Adipose tissue (tissue), 3 donors: ENCODE data around the gene CAMK2B. TPM values are rescaled to one million over a fixed set of nuclear protein-coding genes. Genes with fewer than 3 reads are reported as not detected.

Source experiments
- H3K27ac ChIP-seq: one replicate; pipeline ENCODE4 v1.5.1; 2013; ENCODE audit warnings: low read depth, low read length
- WGBS, 3 donors: extraction: QIAGEN DNeasy Blood & Tissue Kit; methylation state at CpG; one replicate each; pipeline ENCODE4 v1.1.7; 2013; 5-methylcytosine and 5-hydroxymethylcytosine counted together
- polyA plus RNA-seq, 3 donors: library from polyadenylated mRNA; stranded (reverse); fragments of 200-250 nt; gene quantifications; one replicate each; pipeline ENCODE4 v1.2.3, GENCODE V29; 2013
- donor health status: healthy with polysubstance abuse.
- donor health status: Bipolar disorder and iron deficiency.
- donor health status: healthy.

Gene CAMK2B
- polyA plus RNA-seq, 3 donors: 0.28 to 1.3 (median 0.56) TPM

DNA sequence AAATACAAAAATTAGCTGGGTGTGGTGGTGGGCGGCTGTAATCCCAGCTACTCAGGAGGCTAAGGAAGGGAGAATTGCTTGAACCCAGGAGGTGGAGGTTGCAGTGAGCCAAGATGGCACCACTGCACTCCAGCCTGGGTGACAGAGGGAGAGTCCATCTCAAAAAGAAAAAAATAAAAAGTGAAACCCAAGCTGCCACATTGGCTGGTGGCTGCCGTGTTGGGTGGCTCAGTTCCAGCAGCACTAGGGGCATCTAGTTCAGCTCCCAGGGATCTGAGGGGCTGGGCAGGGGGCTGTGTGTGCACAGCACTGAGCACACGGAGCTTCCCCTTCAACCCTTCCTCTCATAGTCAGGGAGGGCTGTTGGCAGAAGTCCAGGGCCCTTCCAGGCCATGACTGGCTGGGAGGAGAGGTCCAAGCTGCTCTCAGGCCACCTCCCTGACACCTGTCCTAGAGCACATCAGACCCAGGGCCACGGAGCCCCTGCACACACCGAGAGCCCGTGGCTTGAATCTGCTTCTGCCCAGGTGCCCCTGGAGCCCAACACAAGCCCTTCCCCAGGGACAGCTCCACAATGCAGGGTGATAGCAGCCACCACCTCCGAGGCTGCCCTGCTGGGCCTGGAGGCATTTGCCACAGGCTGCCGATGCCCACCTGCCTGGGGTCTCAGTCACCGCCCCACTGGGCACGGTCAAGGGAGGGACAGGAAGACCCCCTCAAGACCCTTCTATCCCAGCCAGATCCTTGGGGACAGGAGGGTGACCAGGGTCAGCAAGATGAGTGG, 77.3 kb downstream of the CAMK2B start:
- no peak overlapping the region for H3K27ac ChIP-seq
- WGBS, 3 donors: 74 to 84% (median 78%) methylated on average over 10 of the region's 10 CpGs

DNA sequence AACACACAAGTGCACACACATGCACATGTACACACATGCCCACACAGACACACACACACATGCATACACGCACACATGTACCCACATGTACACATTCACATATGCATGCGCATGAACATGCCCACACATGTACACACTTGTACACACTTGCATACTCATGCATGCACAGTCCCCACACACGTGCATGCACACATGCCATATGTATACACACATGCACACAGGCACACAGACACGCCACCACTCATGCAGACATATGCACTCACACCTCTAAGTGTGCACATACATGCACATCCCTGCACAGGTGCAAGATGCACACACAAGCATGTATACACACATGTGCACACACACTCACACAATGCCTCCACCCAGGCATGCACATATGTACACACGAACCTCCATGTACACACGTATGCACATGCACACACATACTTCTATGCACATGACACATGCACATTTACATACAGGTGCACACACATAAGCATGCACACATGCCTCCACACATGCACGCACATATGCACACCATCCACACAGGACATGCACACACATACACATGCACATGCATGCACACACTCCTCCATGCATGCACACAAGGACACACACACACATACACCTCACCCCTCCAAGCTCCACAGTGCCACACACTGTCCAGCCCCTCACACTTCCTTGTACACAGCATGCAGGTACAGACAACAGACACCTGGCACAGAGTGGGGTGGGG, 78.8 kb downstream of the CAMK2B start:
- H3K27ac ChIP-seq: no peak overlapping the region
- 87 to 96% (median 93%) methylated on average over 7 of the region's 7 CpGs for WGBS, 3 donors

DNA sequence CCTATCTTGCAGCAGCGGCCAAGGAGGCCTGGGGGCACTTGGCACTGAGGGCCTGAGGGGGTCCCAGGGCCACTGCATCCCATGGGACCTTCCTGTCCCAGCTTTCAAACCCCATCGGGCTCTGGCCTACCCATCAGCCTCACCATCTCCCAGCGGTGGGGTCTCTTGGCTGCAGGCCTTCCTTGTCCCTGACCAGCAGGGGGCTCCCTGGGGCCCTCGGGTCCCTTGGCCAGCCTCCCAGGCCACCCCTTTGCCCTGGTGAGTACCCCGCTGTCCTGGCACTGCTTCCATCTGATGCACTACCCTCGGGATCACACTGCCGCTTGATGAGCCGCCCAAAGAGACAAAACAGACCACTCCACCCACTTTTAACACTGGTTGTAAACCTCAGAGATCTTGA, 81.1 kb downstream of the CAMK2B start:
- 53 to 58% (median 58%) methylated on average over 8 of the region's 8 CpGs for WGBS, 3 donors
- no peak overlapping the region for H3K27ac ChIP-seq

DNA sequence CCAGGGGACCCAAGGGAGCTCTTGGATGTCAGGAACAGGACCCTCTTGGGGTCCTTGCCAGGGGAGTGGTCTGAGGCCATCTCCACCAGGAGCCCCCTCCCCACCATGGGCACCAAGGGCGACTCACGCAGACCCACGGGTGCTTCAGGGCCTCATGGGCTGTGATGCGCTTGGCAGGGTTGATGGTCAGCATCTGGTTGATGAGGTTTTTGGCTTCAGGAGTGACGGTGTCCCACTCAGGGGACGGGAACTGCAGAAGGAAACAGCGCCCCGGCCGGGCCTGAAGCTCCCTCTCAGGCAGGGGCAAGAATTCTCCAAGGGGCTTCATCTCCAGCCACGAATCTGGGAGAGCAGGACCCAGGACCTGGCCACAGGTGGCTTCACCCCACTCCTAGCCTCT, 83.3 kb downstream of the CAMK2B start:
- H3K27ac ChIP-seq: no peak overlapping the region
- 84 to 90% (median 89%) methylated on average over 10 of the region's 10 CpGs for WGBS, 3 donors

DNA sequence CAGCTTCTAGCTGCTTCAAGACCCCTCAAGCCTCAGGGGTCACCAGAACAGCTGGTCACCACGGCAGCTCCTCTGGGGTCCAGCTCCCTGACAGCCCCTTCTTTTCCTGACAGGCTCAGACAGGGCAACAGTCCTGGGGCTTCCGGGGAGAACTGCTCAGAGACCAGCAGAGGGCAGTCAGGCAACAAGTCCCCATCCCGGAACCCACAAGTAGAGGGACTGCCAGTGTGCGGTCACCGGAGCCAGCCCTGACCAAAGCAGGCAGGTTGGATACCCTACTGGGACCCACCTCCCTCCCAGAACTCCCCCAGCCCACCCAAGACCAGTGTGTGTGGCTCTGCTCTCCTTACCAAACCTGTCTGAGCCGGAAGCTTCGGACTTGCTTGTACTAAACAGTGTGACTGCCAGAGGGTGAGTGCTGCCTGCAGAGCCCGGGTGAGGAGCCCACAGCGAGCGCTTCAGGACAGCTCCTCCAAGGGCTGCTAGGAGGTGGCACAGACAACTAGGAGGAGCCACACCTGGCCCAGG, 84.3 kb downstream of the CAMK2B start:
- no peak overlapping the region for H3K27ac ChIP-seq
- 10 to 24% (median 16%) methylated on average over 10 of the region's 10 CpGs for WGBS, 3 donors

DNA sequence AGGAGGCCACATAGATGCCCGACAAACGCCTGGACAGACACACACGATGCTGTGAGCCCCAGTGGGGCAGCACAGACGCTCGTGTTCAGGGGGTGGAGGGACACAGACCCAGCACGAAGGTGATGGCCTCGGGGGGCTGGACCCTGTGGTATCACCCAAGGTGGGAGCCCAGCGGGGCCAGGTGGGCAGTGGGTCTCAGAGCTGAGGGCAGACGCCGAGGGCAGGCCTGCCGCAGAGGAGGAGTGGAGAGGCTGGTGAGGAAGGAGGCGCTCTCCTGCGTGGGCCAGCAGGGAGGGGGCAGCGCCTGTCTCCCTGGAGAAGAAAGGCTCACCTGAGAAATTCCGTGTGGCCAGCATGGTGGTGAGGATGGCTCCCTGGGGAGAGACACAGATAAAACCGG, 85.0 kb downstream of the CAMK2B start:
- no peak overlapping the region for H3K27ac ChIP-seq
- 76 to 84% (median 77%) methylated on average over 16 of the region's 16 CpGs for WGBS, 3 donors

DNA sequence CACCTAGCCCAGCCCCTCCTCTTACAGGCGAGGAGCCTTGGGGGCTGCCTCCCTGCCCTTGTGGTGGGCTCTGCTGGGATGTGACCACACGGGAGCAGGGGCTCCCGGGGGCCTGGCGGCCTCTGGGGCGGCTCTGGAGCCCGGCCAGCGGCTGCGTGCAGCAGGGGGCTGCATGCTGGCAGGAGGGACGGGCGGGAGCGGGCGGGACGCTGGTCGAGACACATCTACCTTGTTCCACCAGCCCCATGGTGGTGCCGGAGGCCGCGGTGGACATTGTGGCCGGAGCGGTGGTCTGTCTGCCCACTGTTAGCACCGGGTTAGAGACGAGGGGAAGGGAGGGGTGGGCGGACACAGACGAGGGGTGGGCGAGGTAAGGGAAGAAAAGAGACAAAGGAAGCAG, 86.0 kb downstream of the CAMK2B start:
- WGBS, 3 donors: 73 to 79% (median 77%) methylated on average over 22 to 24 of the region's 24 CpGs
- H3K27ac ChIP-seq: no peak overlapping the region

DNA sequence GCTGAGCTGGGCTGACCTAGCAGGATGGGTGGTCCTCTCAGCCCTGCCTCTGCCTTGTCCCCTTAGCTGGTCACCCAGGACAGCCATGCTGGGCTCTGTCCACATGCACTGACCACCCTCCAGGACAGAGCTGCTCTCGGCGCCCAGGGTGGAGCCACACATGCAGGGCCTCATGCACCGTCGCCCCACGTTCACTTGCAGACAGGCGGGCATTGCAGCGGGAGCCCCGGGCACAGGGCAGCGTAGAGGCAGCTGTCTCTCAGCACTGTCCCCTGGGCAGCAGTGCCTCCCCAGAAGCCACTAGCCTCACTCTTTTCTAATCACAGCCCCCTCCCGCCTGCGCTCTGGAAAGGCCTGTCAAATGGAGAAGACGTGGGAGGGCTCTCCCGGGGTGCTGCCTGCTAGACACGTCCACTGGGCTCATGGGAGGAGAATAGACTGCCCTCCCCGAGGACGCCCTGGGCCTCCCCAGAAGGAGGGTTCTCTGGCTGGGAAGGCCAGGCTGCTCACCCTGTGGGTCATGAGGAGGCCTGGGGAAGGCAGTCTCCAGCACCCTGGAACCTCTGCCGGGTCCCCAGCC, 87.2 kb downstream of the CAMK2B start:
- WGBS, 3 donors: 72 to 83% (median 82%) methylated on average over 17 of the region's 17 CpGs
- H3K27ac ChIP-seq: no peak overlapping the region

DNA sequence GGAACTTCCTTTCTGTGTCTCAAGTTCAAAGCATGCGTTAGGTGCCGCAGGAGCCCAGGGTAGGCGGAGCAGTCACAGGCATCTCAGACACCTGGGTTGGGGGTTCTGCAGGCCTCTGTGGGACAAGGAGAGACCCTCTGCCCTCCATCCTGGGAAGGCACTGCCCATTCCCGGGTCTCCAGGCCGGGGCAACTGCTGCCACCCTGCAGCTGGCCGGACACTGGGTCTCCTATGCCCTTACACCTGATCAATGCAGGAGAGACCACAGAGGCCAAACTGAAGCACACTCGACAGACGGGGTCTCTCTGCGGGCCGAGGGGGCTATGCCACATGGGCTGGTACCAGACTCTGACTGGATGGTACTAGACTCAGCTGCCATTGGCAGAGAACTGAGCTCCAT, 87.7 kb downstream of the CAMK2B start:
- WGBS, 3 donors: 81 to 92% (median 90%) methylated on average over 10 of the region's 10 CpGs

DNA sequence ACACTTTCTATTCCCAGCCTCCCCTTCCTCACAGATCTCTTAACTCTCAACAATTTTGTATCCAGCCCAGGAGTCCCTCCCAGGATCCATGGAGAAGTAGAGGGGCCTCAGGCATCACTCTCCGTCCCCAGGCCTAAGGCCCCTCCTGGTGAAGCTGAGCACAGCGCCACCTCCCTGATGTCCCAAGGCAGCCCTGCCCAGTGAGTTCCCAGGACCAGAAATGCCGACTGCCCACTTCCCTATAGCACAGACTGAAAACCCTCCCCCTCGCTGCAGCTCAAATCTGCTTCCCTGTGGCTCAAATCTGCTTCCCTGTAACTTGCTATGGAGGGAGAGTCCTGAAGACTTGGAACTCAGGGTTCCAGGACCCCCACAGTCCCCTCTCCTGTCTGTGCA, 89.1 kb downstream of the CAMK2B start:
- H3K27ac ChIP-seq: no peak overlapping the region
- 53 to 63% (median 63%) methylated on average over 4 of the region's 4 CpGs for WGBS, 3 donors

More for the DNA sequence above, 87.7 kb downstream of the CAMK2B start:
- no peak overlapping the region for H3K27ac ChIP-seq

DNA sequence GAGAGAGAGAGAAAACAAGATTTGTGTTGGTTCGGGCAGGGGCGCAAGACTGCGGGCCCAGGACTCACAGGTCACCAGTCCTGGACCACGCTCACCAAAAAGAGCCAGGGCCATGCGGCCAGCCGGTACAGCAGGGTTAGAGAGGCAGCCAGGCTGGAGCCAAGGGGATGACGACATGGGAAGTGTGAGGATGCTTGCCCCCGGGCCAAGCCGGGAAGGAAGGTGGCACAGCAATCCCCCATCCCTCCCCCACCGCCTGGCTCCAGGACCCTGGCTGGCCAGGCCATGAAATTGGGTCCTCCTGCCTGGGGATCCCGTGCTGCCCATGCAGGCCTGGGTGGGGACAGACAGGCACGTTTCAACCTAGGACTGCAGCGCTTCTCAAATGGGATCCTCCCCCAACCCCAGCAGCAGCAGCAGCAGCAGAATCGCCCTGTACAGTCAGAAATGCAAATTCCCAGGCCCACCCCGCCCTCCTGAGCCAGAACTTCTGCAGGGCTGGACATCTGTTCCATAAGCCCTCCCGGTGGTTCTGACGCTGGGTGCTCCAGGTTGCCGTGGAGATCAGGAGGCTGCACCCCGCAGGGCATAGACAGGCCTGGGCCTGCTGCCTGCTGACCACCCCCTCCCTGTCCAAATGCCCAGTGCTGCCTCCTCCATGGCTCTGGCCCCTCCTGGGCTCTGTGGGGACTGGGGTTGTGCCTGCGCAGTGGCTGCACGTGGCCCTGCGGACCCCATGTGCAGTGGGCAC, 89.6 kb downstream of the CAMK2B start:
- WGBS, 3 donors: 70 to 86% (median 75%) methylated on average over 22 of the region's 22 CpGs
- H3K27ac ChIP-seq: no peak overlapping the region

DNA sequence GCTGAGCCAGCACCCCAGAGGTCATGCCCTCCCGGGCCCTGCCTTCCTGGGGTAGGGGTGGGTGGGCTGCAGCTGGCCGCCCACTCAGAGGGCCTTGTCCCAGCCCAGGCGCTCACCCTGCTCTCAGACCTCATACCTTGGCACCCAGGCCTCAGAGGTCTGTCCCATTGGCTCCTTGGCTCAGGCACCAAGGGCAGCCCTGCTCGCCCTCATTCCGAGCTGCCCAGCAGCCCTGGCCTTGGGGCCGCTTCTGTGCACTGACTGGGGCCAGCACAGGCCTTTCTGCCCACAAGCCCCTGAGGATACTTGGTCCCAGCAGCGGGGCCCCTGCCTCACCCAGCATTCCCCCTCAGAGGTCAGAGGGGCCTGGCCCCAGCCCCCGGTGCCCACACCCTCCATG, 90.3 kb downstream of the CAMK2B start:
- WGBS, 3 donors: 85 to 88% (median 85%) methylated on average over 8 of the region's 8 CpGs
- no peak overlapping the region for H3K27ac ChIP-seq

DNA sequence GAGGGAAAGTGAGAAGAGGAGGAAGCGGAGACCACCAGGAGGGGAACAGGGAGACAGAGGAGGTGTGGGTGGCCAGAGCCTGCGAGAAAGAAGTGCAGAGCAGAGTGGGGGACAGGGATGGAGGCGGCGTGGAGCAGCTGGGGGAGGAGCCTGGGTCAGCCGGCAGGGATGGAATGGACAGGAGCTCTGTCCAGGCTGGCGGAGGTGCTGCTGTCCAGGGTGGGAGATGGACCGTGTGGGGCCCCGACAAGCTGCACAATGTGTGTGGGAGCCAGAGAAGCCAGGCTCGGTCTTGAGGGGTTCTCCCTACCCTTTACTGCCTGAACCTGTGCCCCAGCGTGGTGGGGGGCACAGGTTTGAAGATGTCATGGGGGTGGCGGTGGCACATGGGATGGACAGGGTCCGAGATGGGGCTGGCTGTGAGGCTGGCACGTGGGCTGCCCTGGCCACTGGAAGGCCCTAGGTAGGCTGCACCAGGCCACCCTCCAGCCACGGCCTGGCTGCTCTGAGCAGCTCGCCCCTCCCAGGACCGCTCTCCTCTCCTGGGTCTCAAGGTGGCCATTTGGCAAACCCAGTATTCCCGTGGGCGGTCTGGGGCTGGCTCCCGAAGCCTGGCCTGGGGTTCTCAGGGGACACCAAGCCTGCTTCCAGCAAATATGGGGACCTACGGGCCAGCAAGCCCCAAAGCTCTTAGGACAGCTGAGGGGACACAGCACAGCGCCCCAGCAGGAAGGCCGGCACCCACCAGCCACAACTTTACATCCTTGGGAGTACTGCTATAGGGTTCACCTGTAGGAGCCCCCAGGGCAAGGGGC, 92.3 kb downstream of the CAMK2B start:
- no peak overlapping the region for H3K27ac ChIP-seq
- 75 to 84% (median 77%) methylated on average over 21 to 22 of the region's 22 CpGs for WGBS, 3 donors

DNA sequence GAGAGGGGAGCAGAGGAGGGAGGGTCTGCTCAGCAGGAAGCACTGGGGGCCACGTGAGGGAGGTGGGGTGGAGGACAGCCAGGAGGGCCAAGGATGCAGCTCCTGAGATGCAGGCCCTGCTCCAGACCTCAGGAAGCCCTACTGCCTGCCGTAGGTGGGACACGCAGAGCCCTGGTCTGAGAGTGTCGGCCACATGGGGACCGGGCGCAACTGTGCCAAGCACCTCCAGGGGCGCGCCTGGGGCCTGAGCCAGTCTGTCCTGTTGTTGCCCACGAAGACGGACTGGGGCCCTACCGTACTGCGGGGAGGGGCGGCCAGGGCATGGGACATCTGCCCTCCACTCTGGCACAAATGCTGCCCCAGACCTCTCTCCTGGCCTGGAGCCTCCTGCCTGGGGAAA, 93.0 kb downstream of the CAMK2B start:
- H3K27ac ChIP-seq: no peak overlapping the region
- WGBS, 3 donors: 83 to 87% (median 86%) methylated on average over 13 of the region's 13 CpGs

DNA sequence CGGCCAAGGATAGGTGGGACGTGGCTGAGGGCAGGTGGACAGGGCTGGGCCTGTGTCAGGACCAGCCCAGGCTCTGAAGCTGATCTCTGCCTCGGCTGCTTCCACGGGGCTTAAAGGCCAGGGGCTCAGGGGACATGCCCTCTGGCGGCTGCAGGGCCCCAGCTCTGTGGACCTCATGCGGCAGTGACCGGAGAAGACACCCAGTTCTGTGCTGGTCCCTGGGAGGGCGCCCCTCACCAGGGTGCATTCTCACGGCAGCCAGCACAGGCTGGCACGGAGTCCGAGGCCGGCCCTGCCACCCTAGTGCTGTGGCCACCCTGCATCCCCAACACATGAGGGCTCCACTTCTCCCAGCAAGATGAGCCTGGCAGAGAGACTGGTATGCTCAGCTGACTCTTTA, 94.3 kb downstream of the CAMK2B start:
- no peak overlapping the region for H3K27ac ChIP-seq
- 87 to 93% (median 88%) methylated on average over 12 of the region's 12 CpGs for WGBS, 3 donors

DNA sequence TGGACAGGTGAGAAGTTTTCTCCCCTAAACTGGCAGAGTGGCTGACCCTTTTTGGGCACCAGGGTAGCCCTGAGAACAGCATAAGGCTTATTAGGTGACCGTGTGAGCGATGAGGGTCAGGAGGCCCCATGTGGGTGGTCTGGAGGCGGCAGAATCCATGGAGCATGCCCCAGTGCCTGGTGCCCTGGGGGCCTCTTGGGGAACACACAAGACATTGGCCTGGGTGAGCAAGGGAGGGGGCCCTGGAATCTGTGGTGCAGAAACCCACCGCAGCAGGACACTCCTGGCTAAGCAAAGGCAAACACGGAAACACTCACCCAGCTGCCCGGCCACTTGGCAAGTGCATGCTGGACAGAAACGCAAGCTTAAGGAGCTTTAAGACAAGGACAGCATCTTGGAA, 95.1 kb downstream of the CAMK2B start:
- no peak overlapping the region for H3K27ac ChIP-seq
- 85 to 91% (median 91%) methylated on average over 7 of the region's 7 CpGs for WGBS, 3 donors

DNA sequence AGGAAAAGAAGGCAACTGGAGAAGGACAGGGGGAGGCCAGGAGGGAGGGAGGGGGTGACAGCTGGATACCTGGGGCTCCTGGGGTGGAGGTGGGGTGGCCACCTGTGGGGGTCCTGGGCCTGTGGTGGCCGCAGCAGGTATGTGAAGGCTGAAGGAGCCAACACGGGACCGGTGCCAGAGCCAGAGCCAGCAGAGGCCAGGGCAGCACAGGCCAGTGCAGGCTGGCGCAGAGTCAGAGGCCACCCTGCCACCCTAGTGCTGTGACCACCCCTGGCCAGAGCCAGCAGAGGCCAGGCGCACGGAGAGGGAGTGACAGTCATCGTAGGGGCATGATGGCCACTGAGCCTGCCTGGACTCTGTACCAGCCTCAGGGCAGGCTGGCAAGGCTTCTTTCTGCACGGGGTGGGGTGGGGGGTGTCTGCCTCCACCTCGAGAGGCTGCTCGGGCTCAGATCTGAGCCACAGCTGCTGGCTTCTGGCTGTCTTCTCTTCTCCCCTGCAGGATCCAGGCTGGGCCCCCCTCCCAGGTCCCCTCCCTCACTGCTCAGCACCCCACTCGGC, 95.8 kb downstream of the CAMK2B start:
- WGBS, 3 donors: 81 to 84% (median 82%) methylated on average over 11 of the region's 11 CpGs

More for the DNA sequence above, 95.8 kb downstream of the CAMK2B start:
- H3K27ac ChIP-seq: no peak overlapping the region
